GF-D8 (cell line): ENCODE measurements around the gene TMC8.
"Not testable (repeated sequence)": the region's sequence is repeated elsewhere in the genome, so short reads cannot be mapped to it uniquely, and the experiment has no call there.

Source experiments
- DNase-seq: peaks from one replicate; lab custom pipeline; 2025; lab: John Stamatoyannopoulos, UW

TMC8 gene, protein sequence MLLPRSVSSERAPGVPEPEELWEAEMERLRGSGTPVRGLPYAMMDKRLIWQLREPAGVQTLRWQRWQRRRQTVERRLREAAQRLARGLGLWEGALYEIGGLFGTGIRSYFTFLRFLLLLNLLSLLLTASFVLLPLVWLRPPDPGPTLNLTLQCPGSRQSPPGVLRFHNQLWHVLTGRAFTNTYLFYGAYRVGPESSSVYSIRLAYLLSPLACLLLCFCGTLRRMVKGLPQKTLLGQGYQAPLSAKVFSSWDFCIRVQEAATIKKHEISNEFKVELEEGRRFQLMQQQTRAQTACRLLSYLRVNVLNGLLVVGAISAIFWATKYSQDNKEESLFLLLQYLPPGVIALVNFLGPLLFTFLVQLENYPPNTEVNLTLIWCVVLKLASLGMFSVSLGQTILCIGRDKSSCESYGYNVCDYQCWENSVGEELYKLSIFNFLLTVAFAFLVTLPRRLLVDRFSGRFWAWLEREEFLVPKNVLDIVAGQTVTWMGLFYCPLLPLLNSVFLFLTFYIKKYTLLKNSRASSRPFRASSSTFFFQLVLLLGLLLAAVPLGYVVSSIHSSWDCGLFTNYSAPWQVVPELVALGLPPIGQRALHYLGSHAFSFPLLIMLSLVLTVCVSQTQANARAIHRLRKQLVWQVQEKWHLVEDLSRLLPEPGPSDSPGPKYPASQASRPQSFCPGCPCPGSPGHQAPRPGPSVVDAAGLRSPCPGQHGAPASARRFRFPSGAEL

DNA sequence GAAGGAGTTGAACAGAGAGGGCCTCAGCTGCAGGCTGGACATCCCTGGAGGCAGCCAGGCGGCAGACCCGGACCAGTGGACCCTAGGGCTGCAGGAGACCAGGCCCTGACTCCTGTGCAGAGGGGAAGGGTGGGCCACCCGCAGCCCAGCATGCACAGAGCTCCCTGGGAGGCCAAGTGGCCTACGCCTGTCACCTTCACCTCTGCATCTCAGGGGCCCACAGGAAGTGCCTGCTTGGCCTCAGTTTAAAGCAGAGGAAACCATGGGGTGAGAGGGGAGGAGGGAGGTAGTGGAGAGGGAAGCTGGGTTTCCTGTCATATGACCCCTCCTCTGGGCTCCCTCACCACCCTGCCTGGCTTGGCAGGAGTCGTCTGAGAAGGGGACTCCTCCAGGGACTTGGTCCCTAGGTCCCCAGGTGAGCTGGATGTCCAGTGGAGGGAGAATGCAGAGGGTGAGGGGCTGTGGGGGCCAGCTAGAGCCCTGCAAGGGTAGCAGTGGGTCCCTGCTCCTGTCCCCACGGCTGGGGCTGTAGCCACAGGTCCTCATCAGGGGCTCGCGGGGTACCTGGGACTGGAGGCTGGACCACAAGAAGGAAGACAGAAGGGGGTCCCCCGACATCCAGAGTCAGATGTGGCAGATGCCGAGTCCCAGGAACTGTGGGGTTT, at the start of gene TMC8:
Gene TMC8 (plus strand): TSS at position 335 of the 665 bp plus-strand sequence. CDS start 818 bp downstream, outside the sequence.
- DNase-seq, result peak; percentile 92

DNA sequence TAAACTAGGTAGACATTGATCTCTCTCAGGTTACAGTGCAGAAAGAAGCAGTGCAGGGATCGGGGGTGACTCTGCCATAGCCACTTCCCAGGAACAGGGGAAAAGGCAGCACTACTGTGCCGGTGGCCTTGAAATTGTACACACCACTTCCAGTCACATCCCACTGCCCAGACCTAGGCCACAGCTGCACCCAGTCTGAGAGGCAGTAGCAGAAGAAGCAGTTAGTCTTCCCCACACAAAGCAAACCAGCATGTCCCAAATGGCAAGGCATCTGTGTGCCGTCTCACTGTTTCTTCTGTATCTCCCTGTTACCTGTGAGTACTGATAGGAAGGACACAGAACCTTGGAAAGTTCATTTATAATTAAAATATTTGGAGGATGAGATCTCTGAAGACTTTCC, 49.0 kb upstream of the TMC8 start:
- DNase-seq, result no peak

DNA sequence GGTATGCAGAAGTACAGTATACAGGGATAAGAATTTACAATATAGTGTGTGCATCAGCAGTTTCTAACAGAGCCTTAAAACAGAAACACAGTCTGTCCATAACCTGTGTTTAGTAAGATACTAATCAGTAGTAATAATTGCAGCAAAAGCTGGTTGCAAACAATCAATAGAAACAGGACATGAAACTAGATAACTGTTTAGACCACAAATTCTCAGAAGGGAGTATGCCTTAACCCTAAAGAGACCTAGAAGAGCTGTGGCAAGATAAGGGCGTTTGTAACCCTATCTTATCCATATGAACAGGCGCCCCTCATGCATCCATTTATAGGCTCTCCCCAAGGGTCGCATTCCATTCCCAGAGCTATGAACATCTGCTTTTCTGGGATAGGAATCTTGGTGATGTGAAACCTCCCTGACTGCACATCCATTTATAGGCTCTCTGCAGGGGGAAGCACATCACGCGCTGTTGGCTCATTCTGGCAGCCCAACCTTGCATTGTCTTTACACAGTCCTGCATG, 48.2 kb upstream of the TMC8 start:
- not testable (repeated sequence) for DNase-seq

DNA sequence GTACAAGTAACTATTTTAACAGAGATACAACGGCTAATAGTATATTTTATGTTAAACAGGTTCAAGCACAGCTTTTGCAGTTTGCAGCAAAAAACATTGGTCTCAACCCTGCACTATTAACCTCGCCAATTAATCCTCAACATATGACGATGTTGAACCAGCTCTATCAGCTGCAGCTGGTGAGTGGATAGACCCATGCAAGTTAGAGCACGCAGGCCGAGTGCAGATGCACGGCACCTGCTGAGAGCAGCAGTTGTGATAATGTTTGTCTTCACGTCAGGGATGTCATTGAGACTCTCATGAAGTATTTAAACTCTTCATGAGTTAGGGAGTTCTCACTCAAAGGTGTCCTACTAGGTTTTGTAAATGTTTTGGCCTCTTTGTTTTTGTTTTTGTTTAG, 47.6 kb upstream of the TMC8 start:
- no peak for DNase-seq

DNA sequence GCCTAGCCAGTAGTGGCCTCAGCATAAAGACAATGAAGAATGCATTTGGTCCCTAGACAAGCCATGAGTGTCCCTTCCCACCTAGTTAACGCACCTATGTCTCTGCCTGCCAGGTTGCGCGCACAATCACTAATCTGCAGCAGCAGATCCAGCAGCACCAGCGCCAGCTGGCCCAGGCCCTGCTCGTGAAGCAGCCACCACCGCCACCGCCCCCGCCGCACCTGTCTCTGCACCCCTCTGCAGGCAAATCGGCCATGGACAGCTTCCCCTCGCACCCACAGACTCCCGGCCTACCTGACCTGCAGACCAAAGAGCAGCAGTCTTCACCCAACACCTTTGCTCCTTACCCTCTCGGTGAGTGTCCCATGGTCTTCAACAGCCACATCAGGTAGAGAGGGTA, 43.8 kb upstream of the TMC8 start:
- DNase-seq, result no peak

DNA sequence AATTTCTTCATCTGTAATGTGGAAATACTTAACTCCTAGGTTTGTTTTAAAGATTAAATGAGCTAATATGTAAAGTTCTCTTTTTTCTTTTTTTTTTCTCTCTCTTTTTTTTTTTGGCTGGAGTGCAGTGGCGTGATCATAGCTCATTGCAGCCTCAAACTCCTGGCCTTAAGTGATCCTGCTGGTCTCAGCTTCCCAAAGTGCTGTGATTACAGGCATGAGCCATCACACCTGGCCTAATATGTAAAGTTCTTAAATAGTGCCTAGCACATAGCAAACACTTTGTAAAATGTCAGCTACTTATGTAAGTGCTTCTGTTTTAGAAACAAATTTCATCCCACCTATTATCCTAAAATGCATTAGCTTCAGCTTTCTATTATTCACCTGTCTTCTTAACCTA, 42.0 kb upstream of the TMC8 start:
- no peak for DNase-seq

DNA sequence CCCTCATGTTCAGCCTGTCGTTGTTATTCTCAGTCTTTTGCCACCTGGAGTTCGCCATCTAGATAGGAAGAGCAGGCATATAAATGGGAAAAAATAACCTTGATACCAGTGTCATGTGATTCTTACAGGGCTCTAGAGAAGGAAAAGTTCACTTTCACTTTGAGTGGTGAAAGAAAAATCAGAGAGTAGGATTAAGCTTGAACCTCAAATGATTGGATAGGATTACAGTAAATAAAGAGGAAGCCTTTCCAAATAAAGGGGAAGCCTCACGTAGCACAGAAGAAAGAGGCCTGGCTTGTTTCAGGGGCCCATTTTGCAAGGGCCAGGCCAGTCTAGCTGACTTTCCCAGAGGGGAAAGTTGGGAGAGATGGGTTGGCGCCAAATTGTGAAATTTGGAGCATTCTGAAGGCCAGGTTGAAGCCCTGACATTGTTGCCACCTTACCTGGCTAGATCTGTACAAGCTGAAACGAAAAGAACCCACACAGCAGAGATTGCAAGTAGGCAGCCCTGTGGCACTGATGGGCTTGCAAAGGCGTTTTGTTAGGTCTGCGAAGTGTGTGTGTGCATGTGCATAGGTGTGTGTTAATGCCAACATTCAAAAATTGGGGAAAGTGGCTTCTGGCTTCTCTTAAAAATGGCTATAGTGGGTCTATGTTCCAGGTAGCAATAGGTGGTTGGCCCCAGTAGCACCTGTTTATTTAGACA, 40.8 kb upstream of the TMC8 start:
- no peak for DNase-seq

DNA sequence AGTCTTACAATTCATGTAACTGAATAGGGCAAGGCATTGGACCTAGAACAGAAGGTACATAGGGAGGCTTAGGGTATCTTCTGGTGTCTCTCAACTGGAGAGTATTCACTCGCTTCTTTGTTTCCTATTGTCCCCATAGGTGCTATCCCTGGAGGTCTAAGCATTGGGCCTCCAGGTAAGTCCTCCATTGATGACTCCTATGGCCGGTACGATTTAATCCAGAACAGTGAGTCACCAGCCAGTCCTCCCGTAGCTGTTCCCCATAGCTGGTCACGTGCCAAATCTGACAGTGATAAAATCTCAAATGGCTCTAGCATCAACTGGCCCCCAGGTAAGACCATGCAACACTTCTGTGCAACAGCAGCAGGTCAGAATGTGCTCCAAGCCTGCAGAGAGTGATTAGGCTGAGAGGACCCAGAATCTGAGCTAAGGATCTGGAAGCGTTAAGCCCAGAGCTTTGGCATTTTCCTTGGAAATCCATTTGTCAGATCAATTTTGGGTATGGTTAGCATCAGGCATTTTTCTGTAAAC, 37.7 kb upstream of the TMC8 start:
- no peak for DNase-seq

DNA sequence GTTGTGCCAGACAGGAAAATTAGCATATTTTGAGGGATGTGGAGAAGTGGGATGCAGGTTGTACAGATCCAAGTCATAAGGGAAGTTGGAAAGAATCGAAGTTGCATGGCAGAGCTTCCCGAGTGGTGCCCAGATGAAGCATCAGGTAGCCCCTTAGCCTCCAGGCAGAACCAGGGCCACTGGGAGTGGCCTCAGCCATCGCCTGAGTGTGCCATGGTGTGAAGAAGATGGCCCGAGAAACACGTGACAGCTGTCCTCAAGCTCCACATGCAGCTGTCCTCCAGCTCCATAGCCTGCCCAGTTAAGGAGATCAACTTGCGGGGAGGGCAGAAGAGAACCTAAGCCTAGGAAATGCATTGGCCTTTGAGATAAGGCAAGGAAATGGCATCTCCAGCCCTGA, 35.5 kb upstream of the TMC8 start:
- no peak for DNase-seq

DNA sequence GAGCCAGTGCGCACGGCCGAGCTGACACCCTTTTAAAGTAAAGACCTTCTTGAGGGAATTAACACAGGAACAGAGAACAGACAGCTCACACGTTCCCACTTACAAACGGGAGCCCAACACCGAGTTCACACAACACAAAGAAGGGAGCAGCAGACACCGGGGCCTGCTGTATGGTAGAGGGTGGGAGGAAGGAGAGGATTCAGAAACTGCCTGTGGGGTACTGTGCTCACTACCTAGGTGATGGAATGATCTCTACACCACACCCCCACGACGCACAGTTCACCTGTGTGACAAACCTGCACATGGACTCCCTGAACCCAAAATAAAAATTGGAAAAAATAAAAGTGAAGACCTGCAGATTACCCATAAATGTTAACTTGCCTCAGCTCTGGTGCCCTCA, 34.5 kb upstream of the TMC8 start:
- DNase-seq, result no peak

DNA sequence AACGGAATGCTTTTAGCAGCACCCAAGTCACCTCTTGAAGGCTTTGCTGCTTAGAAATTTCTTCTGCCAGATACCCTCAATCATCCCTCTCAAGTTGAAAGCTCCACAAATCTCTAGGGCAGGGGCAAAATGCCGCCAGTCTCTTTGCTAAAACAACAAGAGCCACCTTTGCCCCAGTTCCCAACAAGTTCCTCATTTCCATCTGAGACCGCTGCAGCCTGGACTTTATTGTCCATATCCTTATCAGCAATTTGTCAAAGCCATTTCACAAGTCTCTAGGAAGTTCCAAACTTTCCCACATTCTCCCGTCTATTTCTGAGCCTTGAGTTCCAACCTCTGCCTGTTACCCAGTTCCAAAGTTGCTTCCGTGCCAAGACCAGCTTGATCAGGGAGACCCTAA, 29.5 kb upstream of the TMC8 start:
- DNase-seq, result no peak

DNA sequence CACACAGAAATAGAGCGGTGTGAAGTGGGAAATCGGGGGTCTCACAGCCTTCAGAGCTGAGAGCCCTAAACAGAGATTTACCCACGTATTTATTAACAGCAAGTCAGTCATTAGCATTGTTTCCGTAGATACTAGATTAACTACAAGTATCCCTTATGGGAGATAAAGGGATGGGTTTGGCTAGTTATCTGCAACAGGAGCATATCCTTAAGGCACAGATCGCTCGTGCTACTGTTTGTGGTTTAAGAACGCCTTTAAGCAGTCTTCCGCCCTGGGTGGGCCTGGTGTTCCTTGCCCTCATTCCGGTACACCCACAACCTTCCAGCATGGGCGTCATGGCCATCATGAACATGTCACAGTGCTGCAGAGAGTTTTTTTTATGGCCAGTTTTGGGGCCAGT, 29.0 kb upstream of the TMC8 start:
- DNase-seq, result no peak

DNA sequence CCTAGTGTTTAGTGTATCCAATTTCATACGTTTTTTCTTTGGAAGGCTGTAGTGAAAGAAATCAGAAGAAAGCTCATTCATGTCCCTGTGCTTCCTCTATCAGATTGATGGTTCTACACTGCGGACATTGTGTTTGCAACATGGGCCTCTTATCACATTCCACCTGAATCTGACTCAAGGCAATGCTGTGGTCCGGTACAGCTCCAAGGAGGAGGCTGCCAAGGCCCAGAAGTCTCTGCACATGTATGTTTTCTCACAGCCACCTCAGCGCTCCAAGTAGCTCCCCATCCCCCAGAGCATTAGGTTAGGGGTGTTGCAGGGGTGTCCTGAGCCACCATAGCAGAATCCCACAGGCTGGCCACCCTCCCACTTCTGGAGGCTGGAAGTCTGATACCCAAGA, 27.3 kb upstream of the TMC8 start:
- DNase-seq, result no peak

DNA sequence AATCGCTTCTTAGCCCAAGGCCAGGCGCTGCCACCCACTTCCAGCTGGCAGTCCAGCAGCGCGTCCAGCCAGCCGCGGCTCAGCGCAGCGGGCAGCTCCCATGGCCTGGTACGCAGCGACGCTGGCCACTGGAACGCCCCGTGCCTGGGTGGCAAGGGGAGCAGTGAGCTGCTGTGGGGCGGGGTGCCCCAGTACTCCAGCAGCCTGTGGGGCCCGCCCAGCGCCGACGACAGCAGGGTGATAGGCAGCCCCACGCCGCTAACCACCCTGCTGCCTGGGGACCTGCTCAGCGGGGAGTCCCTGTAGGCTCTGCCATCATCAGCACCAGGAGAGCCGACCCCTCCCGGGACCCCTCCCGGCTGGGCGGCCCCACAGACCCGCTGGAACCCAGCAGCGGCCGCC, 26.0 kb upstream of the TMC8 start:
- no peak for DNase-seq

DNA sequence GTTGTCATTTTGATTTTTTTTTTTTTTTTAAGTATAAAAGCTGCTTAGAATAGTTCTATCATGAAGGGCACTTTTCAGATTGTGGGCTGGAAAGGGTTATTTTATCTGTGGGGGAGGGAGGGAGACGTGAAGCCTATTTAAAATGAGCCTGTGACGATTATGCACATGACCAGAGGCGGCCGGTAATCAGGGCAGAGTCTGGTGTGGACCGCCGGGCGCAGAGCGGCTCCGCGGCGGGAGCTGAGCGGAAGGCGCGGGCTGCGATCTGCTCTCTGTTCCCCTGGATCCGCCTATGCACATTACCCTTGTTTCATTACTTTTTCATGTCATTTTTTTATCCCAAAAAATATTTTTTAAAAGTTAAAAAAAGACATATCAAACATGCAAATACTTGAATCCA, 25.5 kb upstream of the TMC8 start:
- no peak for DNase-seq

DNA sequence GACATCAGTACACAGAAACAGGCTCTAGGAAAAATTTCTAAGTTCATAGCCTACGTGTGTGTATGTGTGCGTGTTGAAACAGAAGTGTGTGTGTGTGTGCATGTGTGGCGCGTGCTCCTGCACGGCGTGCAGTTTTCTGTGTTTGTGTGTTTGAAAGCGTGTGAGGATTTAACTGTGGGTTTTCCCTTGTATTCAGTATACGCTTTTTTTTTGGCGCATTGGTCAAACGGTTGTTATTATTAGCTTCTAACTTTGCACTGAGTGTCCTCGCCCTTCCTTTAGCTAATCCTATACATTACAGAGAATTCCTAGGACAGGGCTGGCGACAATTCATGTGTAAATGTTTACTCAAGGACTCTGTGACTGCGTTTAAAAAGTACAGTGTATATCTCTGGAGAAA, 25.0 kb upstream of the TMC8 start:
- no peak for DNase-seq

DNA sequence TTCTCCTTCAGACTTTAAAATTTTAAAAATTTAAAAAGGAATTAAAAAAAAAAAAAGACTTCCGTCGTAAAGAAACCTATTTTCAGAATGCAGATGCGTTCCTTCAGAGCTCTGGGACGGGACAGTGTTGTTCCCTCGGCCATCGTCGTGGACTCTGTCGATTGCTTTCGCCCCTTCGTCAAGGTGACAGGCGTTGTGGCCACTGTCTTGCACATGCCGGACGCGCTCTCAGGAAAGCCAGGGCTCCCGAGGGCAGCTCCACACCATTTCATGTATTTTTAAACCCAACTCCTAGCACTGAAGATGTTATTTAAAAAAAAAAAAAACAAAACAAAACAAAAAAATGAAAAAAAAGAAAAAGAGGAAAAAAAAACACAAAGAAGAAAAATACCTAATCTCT, 24.4 kb upstream of the TMC8 start:
- DNase-seq, result no peak

DNA sequence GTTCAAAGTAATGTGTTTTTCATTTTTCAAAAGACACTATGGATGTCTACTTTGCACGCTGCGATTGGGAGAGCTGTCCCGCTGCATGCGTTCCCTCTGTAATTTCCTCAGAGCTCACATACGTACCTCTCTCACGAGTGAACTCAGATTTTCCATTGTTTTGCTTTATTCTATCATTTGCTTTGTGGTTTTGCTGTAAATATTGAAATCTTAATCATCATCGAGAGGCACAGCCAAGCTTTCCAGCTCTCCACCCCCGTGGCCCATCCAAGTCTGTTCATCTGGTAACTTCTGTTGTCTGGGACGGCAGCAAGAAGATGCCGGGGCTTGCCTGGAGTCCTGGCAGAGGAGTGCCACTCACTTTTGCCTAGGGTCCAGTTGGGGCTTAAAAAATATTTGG, 23.1 kb upstream of the TMC8 start:
- DNase-seq, result no peak

DNA sequence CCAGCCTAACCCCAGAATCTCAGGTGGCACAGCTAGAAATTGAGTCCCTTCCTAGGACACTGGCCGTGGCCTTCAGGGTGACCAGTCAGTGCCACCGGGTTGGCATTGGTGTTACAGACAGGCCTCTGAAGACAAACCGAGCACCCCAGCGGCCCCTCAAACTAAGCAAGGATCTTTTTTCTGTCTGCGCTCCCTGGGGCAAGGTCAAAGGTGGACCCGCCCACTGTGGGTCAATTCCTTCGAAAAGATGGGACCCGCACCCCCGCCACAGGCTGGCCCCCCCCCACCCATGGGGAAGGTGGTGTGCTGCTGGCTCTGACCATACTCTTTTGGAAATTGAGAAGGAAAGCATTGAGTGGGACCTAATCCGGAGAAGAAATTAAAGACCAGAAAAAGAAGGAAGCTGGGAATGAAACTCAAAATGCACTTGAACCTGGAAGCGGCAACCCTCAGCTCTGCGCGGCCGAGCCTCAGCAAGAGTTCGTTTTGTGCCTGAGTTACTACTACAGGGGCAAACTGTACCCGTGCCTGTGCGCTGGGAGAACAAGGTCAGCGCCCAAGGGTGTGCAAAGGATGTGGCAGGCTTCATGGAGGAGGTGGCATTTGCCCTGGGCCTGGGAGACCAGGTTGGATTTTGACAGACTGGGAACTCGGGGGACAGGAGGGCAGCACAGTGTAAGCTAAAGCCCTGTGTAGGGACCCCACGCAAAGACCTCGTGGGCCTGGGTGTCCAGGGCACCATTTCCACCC, 22.4 kb upstream of the TMC8 start:
- no peak for DNase-seq

DNA sequence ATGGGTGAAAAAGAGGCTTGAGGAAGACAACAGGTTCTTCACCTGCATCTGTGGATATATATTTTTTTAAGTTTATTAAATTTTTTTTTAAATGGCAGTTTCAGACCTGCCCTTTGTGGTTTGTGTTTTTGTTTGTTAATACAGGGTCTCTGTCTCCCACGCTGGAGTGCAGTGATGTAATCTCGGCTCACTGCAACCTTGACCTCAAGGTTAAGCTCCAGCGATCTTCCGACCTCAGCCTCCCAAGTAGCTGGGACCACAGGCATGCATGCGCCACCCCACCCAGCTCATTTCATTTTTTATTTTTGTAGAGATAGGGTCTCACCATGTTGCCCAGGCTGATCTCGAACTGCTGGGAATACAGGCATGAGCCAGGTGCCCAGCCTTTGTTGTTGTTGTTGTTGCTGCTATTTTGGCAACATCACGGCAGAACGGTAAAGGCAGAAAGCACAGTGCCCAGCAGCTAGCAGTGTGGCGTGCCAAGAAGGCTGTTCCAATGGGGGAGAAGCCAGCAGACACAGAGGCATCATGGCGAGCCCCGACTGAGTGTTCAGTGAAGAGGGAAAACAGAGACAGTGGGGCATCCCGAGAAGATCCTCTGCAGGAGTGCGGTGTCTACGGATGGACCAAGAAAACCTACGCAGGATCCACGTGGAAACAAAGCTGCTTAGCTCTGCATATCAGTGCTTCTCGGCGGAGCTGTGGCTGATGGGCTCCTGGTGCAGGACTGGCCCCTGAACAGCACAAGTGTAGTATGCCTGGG, 21.7 kb upstream of the TMC8 start:
- DNase-seq, result no peak

DNA sequence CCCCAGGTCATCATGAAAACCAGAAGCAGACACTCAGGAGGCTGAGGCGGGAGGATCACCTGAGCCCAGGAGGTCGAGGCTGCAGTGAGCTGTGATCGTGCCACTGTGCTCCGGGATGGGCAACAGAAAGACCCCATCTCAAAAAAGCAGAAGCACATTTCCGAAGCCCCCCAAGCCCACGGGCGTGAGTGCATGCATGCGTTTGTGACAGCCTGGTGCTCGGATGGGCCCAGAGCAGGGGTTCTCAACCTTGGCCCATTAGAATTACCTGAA, 21.1 kb upstream of the TMC8 start:
- no peak for DNase-seq
